Ishikawa (cell line): ENCODE measurements around the gene CFAP46.

Experiments used
- CREB1 ChIP-seq: IDR thresholded peaks from 2 replicates; pipeline ENCODE4 v1.6.1; 2012; ENCODE audit warnings: low read depth
- EP300 ChIP-seq: IDR thresholded peaks from 2 replicates; pipeline ENCODE4 v1.6.1; 2012; ENCODE audit warnings: borderline replicate concordance
- MAX ChIP-seq: IDR thresholded peaks from 2 replicates; pipeline ENCODE4 v1.6.1; 2012
- RAD21 ChIP-seq: IDR thresholded peaks from 2 replicates; pipeline ENCODE4 v1.6.1; 2012; ENCODE audit warnings: low read depth
- TF ChIP-seq, protein P1 (sequence below): IDR thresholded peaks from 2 replicates; pipeline ENCODE4 v1.6.1; 2012; ENCODE audit warnings: low read depth, mild to moderate bottlenecking

- no peak for TF ChIP-seq EP300
- TF ChIP-seq, protein P1, sequence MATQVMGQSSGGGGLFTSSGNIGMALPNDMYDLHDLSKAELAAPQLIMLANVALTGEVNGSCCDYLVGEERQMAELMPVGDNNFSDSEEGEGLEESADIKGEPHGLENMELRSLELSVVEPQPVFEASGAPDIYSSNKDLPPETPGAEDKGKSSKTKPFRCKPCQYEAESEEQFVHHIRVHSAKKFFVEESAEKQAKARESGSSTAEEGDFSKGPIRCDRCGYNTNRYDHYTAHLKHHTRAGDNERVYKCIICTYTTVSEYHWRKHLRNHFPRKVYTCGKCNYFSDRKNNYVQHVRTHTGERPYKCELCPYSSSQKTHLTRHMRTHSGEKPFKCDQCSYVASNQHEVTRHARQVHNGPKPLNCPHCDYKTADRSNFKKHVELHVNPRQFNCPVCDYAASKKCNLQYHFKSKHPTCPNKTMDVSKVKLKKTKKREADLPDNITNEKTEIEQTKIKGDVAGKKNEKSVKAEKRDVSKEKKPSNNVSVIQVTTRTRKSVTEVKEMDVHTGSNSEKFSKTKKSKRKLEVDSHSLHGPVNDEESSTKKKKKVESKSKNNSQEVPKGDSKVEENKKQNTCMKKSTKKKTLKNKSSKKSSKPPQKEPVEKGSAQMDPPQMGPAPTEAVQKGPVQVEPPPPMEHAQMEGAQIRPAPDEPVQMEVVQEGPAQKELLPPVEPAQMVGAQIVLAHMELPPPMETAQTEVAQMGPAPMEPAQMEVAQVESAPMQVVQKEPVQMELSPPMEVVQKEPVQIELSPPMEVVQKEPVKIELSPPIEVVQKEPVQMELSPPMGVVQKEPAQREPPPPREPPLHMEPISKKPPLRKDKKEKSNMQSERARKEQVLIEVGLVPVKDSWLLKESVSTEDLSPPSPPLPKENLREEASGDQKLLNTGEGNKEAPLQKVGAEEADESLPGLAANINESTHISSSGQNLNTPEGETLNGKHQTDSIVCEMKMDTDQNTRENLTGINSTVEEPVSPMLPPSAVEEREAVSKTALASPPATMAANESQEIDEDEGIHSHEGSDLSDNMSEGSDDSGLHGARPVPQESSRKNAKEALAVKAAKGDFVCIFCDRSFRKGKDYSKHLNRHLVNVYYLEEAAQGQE = no peak
- no peak for TF ChIP-seq MAX
- no peak for TF ChIP-seq CREB1
- no peak for TF ChIP-seq RAD21
Measured at GRCh38 chr10:132909491-132910071, 32.8 kb downstream of the CFAP46 start.
